ENCODE measurements around the gene KRT31. TPM values are rescaled to one million over a fixed set of nuclear protein-coding genes. Genes with fewer than 3 reads are reported as not detected.

Gene KRT31
- total RNA-seq, 1 experiment from 2014 or later = not detected

GRCh38 chr17:41354536-41354935 lies 42.9 kb downstream of the KRT31 start:
- no peak overlapping the region for H3K27ac ChIP-seq (ENCODE audit: low read length)
- BruUV-seq (replicated peaks) = no TSS peak

GRCh38 chr17:41352597-41353366 lies 44.6 kb downstream of the KRT31 start:
- Histone ChIP-seq H3K27me3 (ENCODE audit: control insufficient read depth, insufficient read depth, low read length) (no peaks in the 10 kb centered on the region; the same call in 1 of the 2 replicates), H3K4me3 (ENCODE audit: low read depth in 2 of 2, low read length in 2 of 2) (no peak overlapping the region), H3K27ac (ENCODE audit: low read length) (no peak overlapping the region), H3K4me1 (ENCODE audit: control insufficient read depth, insufficient read depth, low read length) (no peaks in the 10 kb centered on the region), H3K36me3 (ENCODE audit: control insufficient read depth, insufficient read depth, low read length) (no peaks in the 10 kb centered on the region), H3K9me3 (ENCODE audit: control insufficient read depth, insufficient read depth, low read depth, low read length) (no peaks in the 10 kb centered on the region)
- BruUV-seq (replicated peaks) = no TSS peak
- CTCF ChIA-PET = no interaction called here
- TF ChIP-seq POLR2AphosphoS5 (IDR thresholded peaks at IDR 0.05; ENCODE audit: low read depth, low read length) = no peak
- TF ChIP-seq CTCF (IDR thresholded peaks at IDR 0.05) = no peak
- peak; percentile 82 to 85 for TF ChIP-seq REST (IDR thresholded peaks at IDR 0.05; ENCODE audit: insufficient read depth in 1 of 2, low read depth in 2 of 2, low read length in 1 of 2)
- TF ChIP-seq SIN3A (IDR thresholded peaks at IDR 0.05; ENCODE audit: borderline replicate concordance, insufficient read depth, low read depth, low read length) = no peak
- intact Hi-C loops (cut with micrococcal nuclease; ENCODE audit: unreplicated experiment) (no loop called here), in situ Hi-C loops (cut with HindIII; ENCODE audit: low pct_unique_long_range_greater_than_20kb, low sequenced_read_pairs) (no loop called here)
- POLR2A ChIA-PET = no interaction called here
- ATAC-seq (no peak), DNase-seq (ENCODE audit: low read depth, low spot score) (no peak)

More at GRCh38 chr17:41354536-41354935, 42.9 kb downstream of the KRT31 start:
- no peak for TF ChIP-seq TCF7L2 (IDR thresholded peaks at IDR 0.05; ENCODE audit: low read depth, low read length)
- TF ChIP-seq POLR2AphosphoS5 (IDR thresholded peaks at IDR 0.05; ENCODE audit: low read depth, low read length) = no peak
- TF ChIP-seq CTCF (IDR thresholded peaks at IDR 0.05) = no peak
- TF ChIP-seq SIN3A (IDR thresholded peaks at IDR 0.05; ENCODE audit: borderline replicate concordance, insufficient read depth, low read depth, low read length) = no peak
- TF ChIP-seq REST (IDR thresholded peaks at IDR 0.05; ENCODE audit: insufficient read depth in 1 of 2, low read depth in 2 of 2, low read length in 1 of 2) = no peak
- no peaks in the 10 kb centered on the region; the same call in 1 of the 2 replicates for H3K27me3 ChIP-seq (ENCODE audit: control insufficient read depth, insufficient read depth, low read length)
- H3K4me3 ChIP-seq (ENCODE audit: low read depth in 2 of 2, low read length in 2 of 2) = no peak overlapping the region
- no peaks in the 10 kb centered on the region for H3K36me3 ChIP-seq (ENCODE audit: control insufficient read depth, insufficient read depth, low read length)
- POLR2A ChIA-PET = no interaction called here
- DNase-seq (ENCODE audit: low read depth, low spot score) = no peak
- in situ Hi-C loops (cut with HindIII; ENCODE audit: low pct_unique_long_range_greater_than_20kb, low sequenced_read_pairs) (no loop called here), intact Hi-C loops (cut with micrococcal nuclease; ENCODE audit: unreplicated experiment) (no loop called here)
- H3K4me1 ChIP-seq (ENCODE audit: control insufficient read depth, insufficient read depth, low read length) = no peaks in the 10 kb centered on the region
- CTCF ChIA-PET = no interaction called here
- H3K9me3 ChIP-seq (ENCODE audit: control insufficient read depth, insufficient read depth, low read depth, low read length) = no peaks in the 10 kb centered on the region
- no peak for ATAC-seq

Measured in Panc1 (cell line).